HL-60 (cell line): ENCODE results near the gene LHX5.

ENCODE experiments used
- CTCF ChIP-seq: IDR thresholded peaks from one replicate; pipeline ENCODE4 v1.5.1; 2011; ENCODE audit warnings: low read length, control low read depth, inconsistent platforms; ENCODE audit not compliant: insufficient read depth
- GABPA ChIP-seq: IDR thresholded peaks from 2 replicates; pipeline ENCODE4 v1.6.1; 2012; ENCODE audit warnings: low read depth
- POLR2AphosphoS5 ChIP-seq: IDR thresholded peaks from 2 replicates; pipeline ENCODE4 v1.6.1; 2012; ENCODE audit warnings: low read depth
- REST ChIP-seq: IDR thresholded peaks from 2 replicates; pipeline ENCODE4 v1.6.1; 2012; ENCODE audit warnings: low read depth; ENCODE audit not compliant: insufficient replicate concordance
- SPI1 ChIP-seq: IDR thresholded peaks from 2 replicates; pipeline ENCODE4 v1.6.1; 2012; ENCODE audit warnings: low read depth, mild to moderate bottlenecking, borderline replicate concordance

DNA sequence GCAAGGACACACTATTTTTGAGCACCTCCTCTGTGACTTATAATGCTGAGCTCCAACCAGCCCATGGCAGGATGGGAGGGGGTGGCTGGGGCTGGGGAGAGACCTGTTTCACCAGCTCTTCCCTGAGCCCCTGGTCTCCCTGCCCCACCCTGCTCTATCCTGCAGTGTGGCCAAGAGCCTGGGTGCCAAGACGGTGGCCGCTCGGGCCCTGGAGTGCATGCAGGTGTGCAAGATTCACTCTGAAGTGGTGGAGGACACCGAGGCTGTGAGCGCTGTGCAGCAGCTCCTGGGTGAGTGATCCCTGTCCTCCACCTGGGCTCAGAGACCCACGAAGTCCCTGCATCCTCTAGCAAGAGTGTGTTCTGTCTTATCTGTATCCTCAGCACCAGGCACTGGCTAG, 35.1 kb downstream of the LHX5 start:
- TF ChIP-seq CTCF (no peak), REST (no peak), GABPA (no peak), POLR2AphosphoS5 (no peak), SPI1 (no peak)
